T-helper 1 cell treated with Interleukin-12 subunit alpha and Interleukin-12 subunit beta and Interleukin-4 antibody, amounts not matched to agents 30 ng/mL and 1 ng/mL, for 36 hours (primary cell): ENCODE measurements around the gene CHRNA9. TPM values are rescaled to one million over a fixed set of nuclear protein-coding genes. Genes with fewer than 3 reads are reported as not detected.
"Not testable (repeated sequence)": the region's sequence is repeated elsewhere in the genome, so short reads cannot be mapped to it uniquely, and the experiment has no call there.

Source experiments
- intact Hi-C: fragments of 100-400 bp; cut with micrococcal nuclease; formaldehyde crosslinking; loops from one replicate; pipeline ENCODE4 v1.15.1; 2024
- total RNA-seq: library from RNA; stranded (reverse); gene quantifications from 2 replicates; pipeline ENCODE4 v1.2.3, GENCODE V29; 2022

The CHRNA9 gene
- total RNA-seq = not detected in 2 replicates

- intact Hi-C loops = no loop called here
Observed at GRCh38 chr4:40334591-40335524, at the start of gene CHRNA9. Gene CHRNA9 (plus strand): TSS chr4:40335333. CDS start chr4:40335468, 135 bp downstream.

- intact Hi-C loops = no loop called here
Observed at GRCh38 chr4:40285692-40286091, 49.4 kb upstream of the CHRNA9 start.

- intact Hi-C loops = no loop called here
Observed at GRCh38 chr4:40288566-40288965, 46.6 kb upstream of the CHRNA9 start.

- intact Hi-C loops = no loop called here
Observed at GRCh38 chr4:40289366-40290188, 45.6 kb upstream of the CHRNA9 start.

- intact Hi-C loops = not testable (repeated sequence)
Observed at GRCh38 chr4:40290611-40291186, 44.4 kb upstream of the CHRNA9 start.

- intact Hi-C loops = no loop called here
Observed at GRCh38 chr4:40292313-40292759, 42.8 kb upstream of the CHRNA9 start.

GRCh38 chr4:40294339-40294738 lies 40.8 kb upstream of the CHRNA9 start:
- intact Hi-C loops = no loop called here

GRCh38 chr4:40295030-40295429 lies 40.1 kb upstream of the CHRNA9 start:
- intact Hi-C loops = not testable (repeated sequence)

- intact Hi-C loops = no loop called here
Observed at GRCh38 chr4:40295572-40295971, 39.6 kb upstream of the CHRNA9 start.

GRCh38 chr4:40299126-40299525 lies 36.0 kb upstream of the CHRNA9 start:
- intact Hi-C loops = no loop called here

- intact Hi-C loops = loop anchor here (2.0 to 10.0 kb wide), 4 partner anchors 53 to 1635 kb away; partner anchors contain the start of gene KLF3
Observed at GRCh38 chr4:40299811-40300292, 35.3 kb upstream of the CHRNA9 start.

GRCh38 chr4:40300371-40301162 lies 34.6 kb upstream of the CHRNA9 start:
- intact Hi-C loops = loop anchor here (1.0 to 10.0 kb wide), 5 partner anchors 9 to 1636 kb away; partner anchors contain the start of gene KLF3

- intact Hi-C loops = loop anchor here (1.0 to 10.0 kb wide), 5 partner anchors 8 to 1637 kb away; partner anchors contain the start of gene KLF3
Observed at GRCh38 chr4:40301603-40302002, 33.5 kb upstream of the CHRNA9 start.

GRCh38 chr4:40303751-40304150 lies 31.4 kb upstream of the CHRNA9 start:
- intact Hi-C loops = loop anchor here (10.0 kb wide), 3 partner anchors 949 to 1639 kb away; partner anchors contain the start of gene KLF3

- intact Hi-C loops = loop anchor here (1.0 to 10.0 kb wide), 7 partner anchors 50 to 1641 kb away; partner anchors contain the start of genes KLF3, LIAS, RPL9 and UBE2K
Observed at GRCh38 chr4:40305328-40306170, 29.6 kb upstream of the CHRNA9 start.

- intact Hi-C loops = loop anchor here (5.0 to 10.0 kb wide), 6 partner anchors 609 to 1641 kb away; partner anchors contain the start of genes KLF3, LIAS, RPL9 and UBE2K
Observed at GRCh38 chr4:40306226-40306625, 28.9 kb upstream of the CHRNA9 start.

GRCh38 chr4:40306976-40307375 lies 28.2 kb upstream of the CHRNA9 start:
- intact Hi-C loops = loop anchor here (5.0 to 10.0 kb wide), 6 partner anchors 610 to 1642 kb away; partner anchors contain the start of genes KLF3, LIAS, RPL9 and UBE2K

GRCh38 chr4:40307627-40308497 lies 27.3 kb upstream of the CHRNA9 start:
- intact Hi-C loops = loop anchor here (2.0 to 10.0 kb wide), 10 partner anchors 61 to 1643 kb away; partner anchors contain the start of genes KLF3, LIAS, PDS5A and RPL9
